IMR-90 (cell line): ENCODE measurements around the gene CTNNBIP1.

Source experiments
- BHLHE40 ChIP-seq: fragments of 150-350 bp; IDR thresholded peaks from 2 replicates; pipeline ENCODE4 v1.6.1; 2016; ENCODE audit warnings: mild to moderate bottlenecking, low read depth, low read length
- CEBPB ChIP-seq: IDR thresholded peaks from 2 replicates; pipeline ENCODE4 v1.6.1; 2012; ENCODE audit warnings: low read depth, low read length, improper control_type of control experiment
- CHD1 ChIP-seq: IDR thresholded peaks from 2 replicates; pipeline ENCODE4 v1.6.1; 2012; ENCODE audit warnings: low read depth, low read length, improper control_type of control experiment
- FOS ChIP-seq: fragments of 150-350 bp; IDR thresholded peaks from 2 replicates; pipeline ENCODE4 v1.6.1; 2016; ENCODE audit warnings: low read depth, low read length
- MXI1 ChIP-seq: IDR thresholded peaks from 2 replicates; pipeline ENCODE4 v1.6.1; 2012; ENCODE audit warnings: low read depth, mild to moderate bottlenecking, low read length, moderate library complexity, borderline replicate concordance
- POLR2A ChIP-seq: IDR thresholded peaks from 2 replicates; pipeline ENCODE4 v1.6.1; 2012; ENCODE audit warnings: mild to moderate bottlenecking, low read depth, low read length
- RAD21 ChIP-seq: IDR thresholded peaks from 2 replicates; pipeline ENCODE4 v1.6.1; 2012; ENCODE audit warnings: low read length, improper control_type of control experiment
- RCOR1 ChIP-seq: IDR thresholded peaks from 2 replicates; pipeline ENCODE4 v1.6.1; 2012; ENCODE audit warnings: mild to moderate bottlenecking, low read length, improper control_type of control experiment; ENCODE audit not compliant: insufficient replicate concordance
- RFX5 ChIP-seq: IDR thresholded peaks from 2 replicates; pipeline ENCODE4 v1.8.0; 2012; ENCODE audit warnings: low read depth, mild to moderate bottlenecking, low read length, moderate library complexity
- SMC3 ChIP-seq: fragments of 150-350 bp; IDR thresholded peaks from 2 replicates; pipeline ENCODE4 v1.6.1; 2016; ENCODE audit warnings: low read depth, mild to moderate bottlenecking, antibody characterized with exemption, low read length, moderate library complexity
- TF ChIP-seq, protein P1 (sequence below): conservative IDR thresholded peaks from 2 replicates; pipeline ENCODE4 v1.5.1; 2012; ENCODE audit warnings: mild to moderate bottlenecking, low read depth, low read length, improper control_type of control experiment
- TF ChIP-seq, protein P2 (sequence below): fragments of 150-350 bp; IDR thresholded peaks from 2 replicates; pipeline ENCODE4 v1.6.1; 2017; ENCODE audit warnings: mild to moderate bottlenecking, antibody characterized with exemption, low read length, low read depth
- TF ChIP-seq, protein P3 (sequence below): fragments of 150-350 bp; IDR thresholded peaks from 2 replicates; pipeline ENCODE4 v1.6.1; 2016; ENCODE audit warnings: low read depth, mild to moderate bottlenecking, low read length, moderate library complexity, borderline replicate concordance

DNA sequence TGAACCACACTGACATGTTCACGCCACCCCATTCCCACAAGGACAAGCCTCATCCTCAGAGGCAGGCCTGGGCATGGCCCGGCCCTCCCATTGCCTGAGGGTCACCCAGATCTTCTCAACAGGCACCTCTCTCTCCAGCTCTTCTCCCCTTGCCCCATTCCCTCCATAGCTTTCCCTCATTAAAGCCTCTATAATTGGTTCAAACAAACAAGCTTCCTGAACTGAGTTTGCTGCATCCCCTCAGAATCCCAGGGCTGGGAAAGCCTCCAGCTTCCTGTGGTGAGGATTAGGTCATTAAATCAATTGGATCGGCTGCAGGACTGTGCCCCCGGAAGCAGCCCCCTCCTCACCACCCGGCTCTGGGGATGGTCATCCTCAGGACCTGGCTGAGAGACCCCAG, 18.9 kb downstream of the CTNNBIP1 start:
- TF ChIP-seq CEBPB: no peak
- no peak for TF ChIP-seq BHLHE40
- TF ChIP-seq, protein P1, sequence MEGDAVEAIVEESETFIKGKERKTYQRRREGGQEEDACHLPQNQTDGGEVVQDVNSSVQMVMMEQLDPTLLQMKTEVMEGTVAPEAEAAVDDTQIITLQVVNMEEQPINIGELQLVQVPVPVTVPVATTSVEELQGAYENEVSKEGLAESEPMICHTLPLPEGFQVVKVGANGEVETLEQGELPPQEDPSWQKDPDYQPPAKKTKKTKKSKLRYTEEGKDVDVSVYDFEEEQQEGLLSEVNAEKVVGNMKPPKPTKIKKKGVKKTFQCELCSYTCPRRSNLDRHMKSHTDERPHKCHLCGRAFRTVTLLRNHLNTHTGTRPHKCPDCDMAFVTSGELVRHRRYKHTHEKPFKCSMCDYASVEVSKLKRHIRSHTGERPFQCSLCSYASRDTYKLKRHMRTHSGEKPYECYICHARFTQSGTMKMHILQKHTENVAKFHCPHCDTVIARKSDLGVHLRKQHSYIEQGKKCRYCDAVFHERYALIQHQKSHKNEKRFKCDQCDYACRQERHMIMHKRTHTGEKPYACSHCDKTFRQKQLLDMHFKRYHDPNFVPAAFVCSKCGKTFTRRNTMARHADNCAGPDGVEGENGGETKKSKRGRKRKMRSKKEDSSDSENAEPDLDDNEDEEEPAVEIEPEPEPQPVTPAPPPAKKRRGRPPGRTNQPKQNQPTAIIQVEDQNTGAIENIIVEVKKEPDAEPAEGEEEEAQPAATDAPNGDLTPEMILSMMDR: no peak
- no peak for TF ChIP-seq POLR2A
- no peak for TF ChIP-seq RAD21
- no peak for TF ChIP-seq MXI1
- TF ChIP-seq, protein P2, sequence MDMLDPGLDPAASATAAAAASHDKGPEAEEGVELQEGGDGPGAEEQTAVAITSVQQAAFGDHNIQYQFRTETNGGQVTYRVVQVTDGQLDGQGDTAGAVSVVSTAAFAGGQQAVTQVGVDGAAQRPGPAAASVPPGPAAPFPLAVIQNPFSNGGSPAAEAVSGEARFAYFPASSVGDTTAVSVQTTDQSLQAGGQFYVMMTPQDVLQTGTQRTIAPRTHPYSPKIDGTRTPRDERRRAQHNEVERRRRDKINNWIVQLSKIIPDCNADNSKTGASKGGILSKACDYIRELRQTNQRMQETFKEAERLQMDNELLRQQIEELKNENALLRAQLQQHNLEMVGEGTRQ: no peak
- no peak for TF ChIP-seq SMC3
- TF ChIP-seq RFX5: no peak
- TF ChIP-seq CHD1: no peak
- TF ChIP-seq FOS: no peak
- TF ChIP-seq, protein P3, sequence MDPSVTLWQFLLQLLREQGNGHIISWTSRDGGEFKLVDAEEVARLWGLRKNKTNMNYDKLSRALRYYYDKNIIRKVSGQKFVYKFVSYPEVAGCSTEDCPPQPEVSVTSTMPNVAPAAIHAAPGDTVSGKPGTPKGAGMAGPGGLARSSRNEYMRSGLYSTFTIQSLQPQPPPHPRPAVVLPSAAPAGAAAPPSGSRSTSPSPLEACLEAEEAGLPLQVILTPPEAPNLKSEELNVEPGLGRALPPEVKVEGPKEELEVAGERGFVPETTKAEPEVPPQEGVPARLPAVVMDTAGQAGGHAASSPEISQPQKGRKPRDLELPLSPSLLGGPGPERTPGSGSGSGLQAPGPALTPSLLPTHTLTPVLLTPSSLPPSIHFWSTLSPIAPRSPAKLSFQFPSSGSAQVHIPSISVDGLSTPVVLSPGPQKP: no peak
- TF ChIP-seq RCOR1: no peak
